HG03159 (cell line): ENCODE data around the gene ZNF844.
"Not testable (repeated sequence)": the region's sequence is repeated elsewhere in the genome, so short reads cannot be mapped to it uniquely, and the experiment has no call there.

Source experiments
- ATAC-seq: cut with Tn5 transposase; IDR thresholded peaks from one replicate; pipeline ENCODE4 v1.9.1; 2021; ENCODE audit warnings: mild to moderate bottlenecking, moderate library complexity; ENCODE audit not compliant: unreplicated experiment

Gene ZNF844

GRCh38 chr19:12064590-12065538 is at the start of gene ZNF844:
Gene ZNF844, plus strand, starts transcription at chr19:12064731. Its CDS starts 143 bp downstream, at chr19:12064874.
- peak; percentile 82 for ATAC-seq

GRCh38 chr19:12015015-12015752 is 49.3 kb upstream of the ZNF844 start:
- no peak for ATAC-seq

GRCh38 chr19:12015753-12016116 is 48.8 kb upstream of the ZNF844 start:
- ATAC-seq, result no peak

- no peak for ATAC-seq
Observed at GRCh38 chr19:12034198-12034597, 30.3 kb upstream of the ZNF844 start.

GRCh38 chr19:12034620-12035019 is 29.9 kb upstream of the ZNF844 start:
- no peak for ATAC-seq

- peak; percentile 88 for ATAC-seq
Observed at GRCh38 chr19:12035220-12036172, 29.0 kb upstream of the ZNF844 start, which contains the start of gene ZNF433. Gene ZNF433, minus strand, starts transcription at chr19:12035679. Its CDS starts 140 bp downstream, at chr19:12035539.

- no peak for ATAC-seq
Observed at GRCh38 chr19:12042893-12043292, 21.6 kb upstream of the ZNF844 start.

- ATAC-seq, result no peak
Observed at GRCh38 chr19:12043752-12044422, 20.6 kb upstream of the ZNF844 start.

- no peak for ATAC-seq
Observed at GRCh38 chr19:12047868-12048267, 16.7 kb upstream of the ZNF844 start.

- ATAC-seq, result no peak
Observed at GRCh38 chr19:12052091-12052496, 12.4 kb upstream of the ZNF844 start.

- ATAC-seq, result peak; percentile 69
Observed at GRCh38 chr19:12052497-12053169, 11.9 kb upstream of the ZNF844 start, which contains the start of gene ZNF878. Gene ZNF878, minus strand, starts transcription at chr19:12052961. Its CDS starts 160 bp downstream, at chr19:12052801.

GRCh38 chr19:12055784-12056183 is 8.7 kb upstream of the ZNF844 start:
- no peak for ATAC-seq

GRCh38 chr19:12075538-12076139 is 11.1 kb downstream of the ZNF844 start:
- no peak for ATAC-seq

- ATAC-seq, result not testable (repeated sequence)
Observed at GRCh38 chr19:12076331-12076730, 11.8 kb downstream of the ZNF844 start.

- ATAC-seq, result no peak
Observed at GRCh38 chr19:12077375-12077774, 12.8 kb downstream of the ZNF844 start.

- not testable (repeated sequence) for ATAC-seq
Observed at GRCh38 chr19:12083336-12083735, 18.8 kb downstream of the ZNF844 start.

GRCh38 chr19:12085074-12085818 is 20.7 kb downstream of the ZNF844 start:
- no peak for ATAC-seq

GRCh38 chr19:12090807-12091206 is 26.3 kb downstream of the ZNF844 start:
- ATAC-seq, result no peak
